Calu3 (cell line): ENCODE measurements around the gene LAIR1. TPM values are rescaled to one million over a fixed set of nuclear protein-coding genes. Genes with fewer than 3 reads are reported as not detected.
"Not testable (repeated sequence)": the region's sequence is repeated elsewhere in the genome, so short reads cannot be mapped to it uniquely, and the experiment has no call there.

Source experiments
- BruUV-seq: library from RNA; stranded (reverse); fragments of 400-500 nt; replicated peaks from 2 replicates; lab custom pipeline; 2021; lab: Mats Ljungman, UMichigan
- CTCF ChIA-PET: fragments of 300-600 bp; sonication (Branson Sonifier 250); formaldehyde crosslinking; loops from one replicate; lab custom pipeline; 2022; ENCODE audit warnings: antibody characterized with exemption; lab: Charles Lee
- DNase-seq: peaks from one replicate; pipeline ENCODE4 v3.0.0; 2022
- H3K27ac Mint-ChIP-seq: one replicate; pipeline ENCODE4 v1.8.0; 2022; ENCODE audit warnings: mixed read lengths; ENCODE audit not compliant: unreplicated experiment
- H3K27me3 Mint-ChIP-seq: one replicate; pipeline ENCODE4 v1.8.0; 2022; ENCODE audit warnings: mixed read lengths; ENCODE audit not compliant: unreplicated experiment
- H3K36me3 Mint-ChIP-seq: one replicate; pipeline ENCODE4 v1.8.0; 2022; ENCODE audit warnings: mild to moderate bottlenecking, moderate library complexity, mixed read lengths; ENCODE audit not compliant: insufficient read depth, unreplicated experiment
- H3K4me1 Mint-ChIP-seq: one replicate; pipeline ENCODE4 v1.8.0; 2022; ENCODE audit warnings: mild to moderate bottlenecking, low read depth, mixed read lengths; ENCODE audit not compliant: unreplicated experiment
- H3K4me3 Mint-ChIP-seq: one replicate; pipeline ENCODE4 v1.8.0; 2022; ENCODE audit warnings: mild to moderate bottlenecking, low read depth, moderate library complexity, mixed read lengths; ENCODE audit not compliant: unreplicated experiment
- H3K9me3 Mint-ChIP-seq: one replicate; pipeline ENCODE4 v1.8.0; 2022; ENCODE audit warnings: low read depth, mixed read lengths; ENCODE audit not compliant: unreplicated experiment
- CTCF ChIP-seq: fragments of 200-600 bp; IDR thresholded peaks from one replicate; pipeline ENCODE4 v1.8.0; 2022; ENCODE audit warnings: antibody characterized with exemption; ENCODE audit not compliant: unreplicated experiment
- intact Hi-C: fragments of 100-400 bp; cut with micrococcal nuclease; formaldehyde crosslinking; loops from one replicate; pipeline ENCODE4 v1.10.0; 2022; ENCODE audit not compliant: unreplicated experiment
- total RNA-seq: library from RNA; stranded (reverse); gene quantifications from 2 replicates; pipeline ENCODE4 v1.2.3, GENCODE V29; 2022

The LAIR1 gene
- total RNA-seq, 1 experiment from 2014 or later: 0.83 TPM

GRCh38 chr19:54379187-54379678 lies 14.5 kb upstream of the LAIR1 start:
- Mint-ChIP-seq H3K4me1 (no peaks in the 10 kb centered on the region), H3K4me3 (no peak overlapping the region), H3K36me3 (peaks cover 4% of the 10 kb centered on the region), H3K27me3 (peaks cover 38% of the 10 kb centered on the region), H3K27ac (no peak overlapping the region), H3K9me3 (no peaks in the 10 kb centered on the region)
- DNase-seq: no peak
- intact Hi-C loops: no loop called here
- CTCF ChIA-PET: interaction anchor here (0.8 kb wide), 1 partner anchor 49 kb away, joined by 3 read pairs; no protein-coding TSS in a partner anchor
- BruUV-seq: no TSS peak
- no peak for TF ChIP-seq CTCF

GRCh38 chr19:54376610-54377285 lies 12.0 kb upstream of the LAIR1 start:
- no peak overlapping the region for H3K4me3 Mint-ChIP-seq
- H3K27me3 Mint-ChIP-seq: peaks cover 43% of the 10 kb centered on the region
- peaks cover 4% of the 10 kb centered on the region for H3K36me3 Mint-ChIP-seq
- DNase-seq: no peak
- BruUV-seq: no TSS peak
- H3K9me3 Mint-ChIP-seq: no peaks in the 10 kb centered on the region
- CTCF ChIA-PET: interaction anchor here (0.6 kb wide), 1 partner anchor 204 kb away, joined by 3 read pairs; the partner anchor contains the start of gene TMC4
- intact Hi-C loops: no loop called here
- no peak overlapping the region for H3K27ac Mint-ChIP-seq
- no peaks in the 10 kb centered on the region for H3K4me1 Mint-ChIP-seq
- TF ChIP-seq CTCF: no peak

GRCh38 chr19:54375181-54375938 lies 10.6 kb upstream of the LAIR1 start:
- DNase-seq, intact Hi-C loops, H3K27ac Mint-ChIP-seq, CTCF ChIA-PET, H3K9me3 Mint-ChIP-seq, H3K4me3 Mint-ChIP-seq, BruUV-seq, H3K4me1 Mint-ChIP-seq, H3K36me3 Mint-ChIP-seq: not testable (repeated sequence)
- H3K27me3 Mint-ChIP-seq: peaks cover 38% of the 10 kb centered on the region

GRCh38 chr19:54373781-54374631 lies 9.3 kb upstream of the LAIR1 start:
- DNase-seq: no peak
- intact Hi-C loops: no loop called here
- TF ChIP-seq CTCF: no peak
- CTCF ChIA-PET: no interaction called here
- peaks cover 4% of the 10 kb centered on the region for H3K36me3 Mint-ChIP-seq
- H3K27me3 Mint-ChIP-seq: peaks cover 31% of the 10 kb centered on the region
- H3K27ac Mint-ChIP-seq: no peak overlapping the region
- no TSS peak for BruUV-seq
- no peaks in the 10 kb centered on the region for H3K9me3 Mint-ChIP-seq
- peaks cover 7% of the 10 kb centered on the region for H3K4me1 Mint-ChIP-seq
- no peak overlapping the region for H3K4me3 Mint-ChIP-seq

GRCh38 chr19:54371453-54371852 lies 6.7 kb upstream of the LAIR1 start:
- H3K27ac Mint-ChIP-seq, H3K4me3 Mint-ChIP-seq, H3K9me3 Mint-ChIP-seq, CTCF ChIA-PET, H3K36me3 Mint-ChIP-seq, DNase-seq, BruUV-seq, intact Hi-C loops: not testable (repeated sequence)
- peaks cover 12% of the 10 kb centered on the region for H3K4me1 Mint-ChIP-seq
- H3K27me3 Mint-ChIP-seq: peaks cover 31% of the 10 kb centered on the region

GRCh38 chr19:54370434-54370796 lies 5.7 kb upstream of the LAIR1 start:
- Mint-ChIP-seq H3K27me3 (peaks cover 41% of the 10 kb centered on the region), H3K4me1 (peaks cover 12% of the 10 kb centered on the region)
- intact Hi-C loops, H3K9me3 Mint-ChIP-seq, DNase-seq, H3K36me3 Mint-ChIP-seq, H3K27ac Mint-ChIP-seq, CTCF ChIA-PET, H3K4me3 Mint-ChIP-seq, BruUV-seq: not testable (repeated sequence)
